HG03175 (cell line): ENCODE results near the gene ZG16.

Experiments used
- ATAC-seq: cut with Tn5 transposase; IDR thresholded peaks from one replicate; pipeline ENCODE4 v1.9.1; 2021; ENCODE audit warnings: mild to moderate bottlenecking, moderate library complexity; ENCODE audit not compliant: unreplicated experiment

Gene ZG16

DNA sequence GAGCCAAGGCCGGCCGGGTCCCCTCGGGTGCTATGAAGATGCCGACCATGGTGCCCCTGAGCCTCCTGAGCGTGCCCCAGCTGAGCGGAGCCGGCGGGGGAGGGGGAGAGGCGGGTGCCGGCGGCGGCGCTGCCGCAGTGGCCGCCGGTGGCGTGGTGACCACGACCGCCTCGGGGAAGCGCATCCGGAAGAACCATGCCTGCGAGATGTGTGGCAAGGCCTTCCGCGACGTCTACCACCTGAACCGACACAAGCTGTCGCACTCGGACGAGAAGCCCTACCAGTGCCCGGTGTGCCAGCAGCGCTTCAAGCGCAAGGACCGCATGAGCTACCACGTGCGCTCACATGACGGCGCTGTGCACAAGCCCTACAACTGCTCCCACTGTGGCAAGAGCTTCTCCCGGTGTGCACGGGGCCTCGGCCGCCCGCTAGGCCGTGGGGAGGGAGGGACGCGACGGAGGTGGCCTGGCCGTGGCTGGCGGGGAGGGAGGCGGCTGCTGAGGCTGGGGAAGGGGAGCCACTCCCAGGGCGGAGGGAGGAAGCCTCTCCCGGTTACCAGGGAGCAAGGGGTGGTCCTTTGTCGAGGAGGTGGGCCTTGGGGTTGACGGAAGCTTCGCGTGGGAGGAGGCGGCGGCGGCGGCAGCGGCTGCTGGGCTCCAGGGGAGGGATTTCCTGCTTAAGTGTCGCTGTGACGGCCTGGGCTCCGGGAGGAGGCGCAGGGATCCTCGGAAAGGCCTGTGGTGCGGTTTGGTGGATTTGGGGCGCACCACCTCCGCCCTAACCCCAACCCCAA is 29.6 kb downstream of the ZG16 start:
- ATAC-seq, result no peak

DNA sequence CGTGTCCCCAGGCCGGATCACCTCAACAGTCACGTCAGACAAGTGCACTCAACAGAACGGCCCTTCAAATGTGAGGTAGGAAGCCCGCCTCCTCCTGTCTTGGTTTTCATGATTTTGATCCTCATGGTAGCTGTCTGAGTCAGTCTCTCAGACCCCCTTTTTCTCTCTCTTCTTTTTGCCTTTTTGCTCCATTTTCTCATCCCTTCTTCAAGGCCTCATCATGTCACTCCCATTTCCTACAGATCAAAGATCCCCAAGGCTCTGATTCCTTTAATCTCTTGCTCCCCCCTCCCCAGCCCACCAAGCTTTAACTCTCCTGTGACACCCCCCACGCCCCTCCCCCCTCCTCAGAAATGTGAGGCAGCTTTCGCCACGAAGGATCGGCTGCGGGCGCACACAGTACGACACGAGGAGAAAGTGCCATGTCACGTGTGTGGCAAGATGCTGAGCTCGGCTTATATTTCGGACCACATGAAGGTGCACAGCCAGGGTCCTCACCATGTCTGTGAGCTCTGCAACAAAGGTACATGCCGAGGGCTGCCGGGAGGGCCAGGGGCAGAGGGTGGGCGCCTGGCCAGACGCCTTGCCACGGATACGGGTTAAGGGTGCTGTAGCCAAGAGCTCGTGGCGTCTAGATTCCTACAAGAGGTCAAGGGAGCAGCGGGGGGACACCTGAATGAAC is 30.3 kb downstream of the ZG16 start:
- no peak for ATAC-seq

DNA sequence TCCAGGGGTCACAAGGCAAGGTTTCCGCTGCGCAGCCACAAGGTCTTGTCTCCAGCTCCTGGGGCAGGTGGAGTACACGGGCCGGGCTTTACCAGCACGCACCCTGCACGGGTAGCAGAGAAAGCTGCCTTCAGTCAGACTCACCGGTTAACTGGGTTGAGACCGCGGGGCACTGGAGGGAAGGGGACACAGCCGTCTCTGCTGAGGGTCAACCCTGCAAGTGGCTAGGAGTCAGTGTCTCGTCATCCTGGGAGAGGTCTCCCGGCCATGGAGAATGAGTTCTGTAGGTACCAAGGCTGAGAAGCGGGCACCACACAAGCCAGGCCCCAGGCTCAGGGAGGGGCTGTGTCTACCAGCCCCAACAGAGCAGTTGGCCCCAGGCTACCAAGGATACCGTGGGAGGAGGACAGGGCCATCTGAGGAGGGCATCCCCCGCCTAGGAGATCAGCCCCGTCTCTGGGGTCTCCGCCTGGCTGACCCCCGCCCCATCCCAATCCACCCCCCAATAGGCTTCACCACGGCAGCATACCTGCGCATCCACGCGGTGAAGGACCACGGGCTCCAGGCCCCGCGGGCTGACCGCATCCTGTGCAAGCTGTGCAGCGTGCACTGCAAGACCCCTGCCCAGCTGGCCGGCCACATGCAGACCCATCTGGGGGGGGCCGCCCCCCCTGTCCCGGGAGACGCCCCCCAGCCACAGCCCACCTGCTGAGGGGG is 31.1 kb downstream of the ZG16 start:
- no peak for ATAC-seq

DNA sequence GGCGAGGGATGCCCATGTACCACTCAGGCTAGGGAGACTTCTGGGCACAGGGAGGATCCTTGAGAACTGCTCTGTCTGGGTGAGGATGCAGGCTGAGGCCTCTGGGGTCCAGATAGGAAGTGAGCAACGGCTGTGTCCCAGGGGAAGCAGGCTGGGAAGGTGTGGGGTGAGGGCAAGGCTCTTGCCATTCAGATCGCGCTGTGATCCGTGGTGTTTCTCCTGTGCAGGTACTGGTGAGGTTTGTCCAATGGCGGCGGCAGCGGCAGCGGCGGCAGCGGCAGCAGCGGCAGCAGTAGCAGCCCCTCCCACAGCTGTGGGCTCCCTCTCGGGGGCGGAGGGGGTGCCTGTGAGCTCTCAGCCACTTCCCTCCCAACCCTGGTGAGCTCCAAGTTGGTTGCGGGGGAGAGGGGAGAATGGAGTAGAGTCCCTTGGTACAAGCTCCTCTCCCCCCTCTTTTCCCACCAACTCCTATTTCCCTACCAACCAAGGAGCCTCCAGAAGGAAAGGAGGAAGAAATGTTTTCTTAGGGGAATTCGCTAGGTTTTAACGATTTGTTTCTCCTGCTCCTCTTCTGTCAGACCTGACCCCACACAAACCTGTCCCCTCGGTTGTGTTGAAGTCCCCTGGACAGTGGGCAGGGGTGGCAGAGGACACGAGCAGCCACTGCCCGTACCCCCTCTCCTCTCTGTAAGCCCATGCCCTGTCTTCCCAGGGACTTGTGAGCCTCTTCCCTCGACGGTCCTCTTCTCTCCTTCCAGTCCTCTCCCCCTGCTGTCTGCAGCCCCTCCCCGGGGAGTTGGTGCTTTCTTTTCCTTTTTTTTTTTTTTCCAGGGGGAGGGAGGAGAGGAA is 32.0 kb downstream of the ZG16 start:
- no peak for ATAC-seq

DNA sequence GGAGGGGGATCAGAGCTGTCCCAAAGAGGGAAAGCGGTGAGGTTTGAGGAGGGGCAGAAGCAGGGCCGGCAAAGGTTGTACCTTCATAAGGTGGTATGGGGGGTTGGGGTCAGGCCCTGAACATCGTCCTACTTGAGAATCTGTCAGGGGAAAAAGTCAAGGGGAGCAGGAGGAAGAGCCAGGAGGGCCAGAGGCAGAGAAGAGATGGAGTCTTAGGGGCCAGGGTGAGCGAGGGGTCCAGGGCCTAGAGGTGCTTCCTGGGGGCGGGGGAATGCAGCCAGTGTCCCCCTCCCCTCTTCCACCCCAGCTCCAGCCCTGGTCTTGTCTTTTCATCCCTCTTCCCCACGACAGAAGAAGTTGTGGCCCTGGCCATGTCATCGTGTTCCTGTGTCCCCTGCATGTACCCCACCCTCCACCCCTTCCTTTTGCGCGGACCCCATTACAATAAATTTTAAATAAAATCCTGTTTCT is 32.7 kb downstream of the ZG16 start:
- no peak for ATAC-seq

DNA sequence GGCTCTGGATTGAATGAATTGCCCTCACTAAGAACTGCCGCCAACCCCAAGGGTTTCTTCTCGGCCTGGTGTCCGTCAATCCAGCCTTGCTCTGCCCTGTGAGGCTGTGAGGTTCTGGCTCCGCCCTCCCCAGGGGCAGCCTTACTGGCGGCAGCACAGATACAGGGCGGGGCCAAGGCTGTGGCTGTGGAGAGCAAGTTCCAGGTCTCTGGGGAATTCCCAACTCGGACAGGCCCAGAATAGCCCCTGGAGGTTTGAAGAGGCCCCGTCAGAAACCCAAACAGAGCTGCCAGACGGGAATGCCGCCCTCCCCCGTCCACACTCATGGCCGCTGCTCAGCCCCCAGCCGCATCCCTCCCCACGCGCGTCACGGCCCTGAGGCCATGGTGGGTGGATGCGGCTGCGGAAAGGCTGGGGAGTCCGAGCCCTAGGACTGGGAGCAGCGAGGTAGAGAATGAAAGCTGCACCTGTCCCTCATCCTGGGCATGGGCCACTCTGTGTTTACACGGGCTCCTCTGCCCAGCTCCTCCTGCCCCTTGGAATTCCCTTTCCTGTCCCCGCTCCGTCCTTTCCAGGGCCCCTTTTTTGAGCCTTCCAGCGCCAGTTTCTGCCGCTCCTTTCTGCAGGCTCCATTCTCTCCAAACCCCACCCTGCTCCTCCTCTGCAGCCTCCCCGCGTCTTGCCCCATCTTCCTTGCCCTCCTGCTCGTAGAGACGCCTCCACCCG is 33.3 kb downstream of the ZG16 start:
- ATAC-seq, result peak; percentile 32

DNA sequence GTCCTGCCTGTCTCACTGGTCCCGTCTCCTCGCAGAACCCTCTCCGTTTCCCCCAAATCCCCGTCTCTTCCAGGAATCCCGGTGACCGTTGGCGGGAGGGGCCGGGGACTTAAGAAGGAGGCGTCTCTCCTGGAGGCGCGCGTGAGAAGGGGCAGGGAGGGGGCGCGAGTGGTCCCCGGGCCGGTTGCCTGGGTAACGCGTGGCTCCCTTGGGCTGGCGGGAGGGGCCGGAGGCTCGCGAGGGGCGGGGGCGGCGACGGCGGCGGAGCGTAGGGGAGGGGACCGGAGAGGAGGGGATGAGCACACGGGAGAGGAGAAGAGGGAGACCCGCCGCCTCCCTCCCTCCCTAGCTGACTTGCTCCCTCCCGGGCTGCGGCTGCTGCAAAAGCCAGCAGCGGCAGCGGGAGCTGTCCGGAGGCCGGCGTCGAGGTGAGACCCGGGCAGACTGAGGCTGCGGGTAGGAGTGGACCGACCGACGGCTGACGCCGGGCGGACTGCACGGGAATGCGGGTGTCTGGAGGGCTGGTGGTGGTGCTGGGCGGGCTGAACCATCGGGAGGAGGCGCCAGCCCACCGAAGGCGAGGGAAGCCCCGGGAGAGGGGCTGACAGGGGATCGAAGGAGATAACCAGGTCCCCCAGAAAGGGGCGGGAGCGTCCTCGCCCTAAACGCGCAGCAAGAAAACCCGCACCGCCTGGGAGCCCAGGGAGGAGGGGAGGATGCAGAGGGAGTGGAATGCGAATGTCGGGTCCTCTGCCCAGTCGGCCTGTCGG is 34.0 kb downstream of the ZG16 start, which contains the start of gene PRRT2:
PRRT2 (plus strand) TSS at position 298 of the 770 bp plus-strand sequence. CDS start 862 bp downstream, outside the sequence.
- ATAC-seq, result no peak

DNA sequence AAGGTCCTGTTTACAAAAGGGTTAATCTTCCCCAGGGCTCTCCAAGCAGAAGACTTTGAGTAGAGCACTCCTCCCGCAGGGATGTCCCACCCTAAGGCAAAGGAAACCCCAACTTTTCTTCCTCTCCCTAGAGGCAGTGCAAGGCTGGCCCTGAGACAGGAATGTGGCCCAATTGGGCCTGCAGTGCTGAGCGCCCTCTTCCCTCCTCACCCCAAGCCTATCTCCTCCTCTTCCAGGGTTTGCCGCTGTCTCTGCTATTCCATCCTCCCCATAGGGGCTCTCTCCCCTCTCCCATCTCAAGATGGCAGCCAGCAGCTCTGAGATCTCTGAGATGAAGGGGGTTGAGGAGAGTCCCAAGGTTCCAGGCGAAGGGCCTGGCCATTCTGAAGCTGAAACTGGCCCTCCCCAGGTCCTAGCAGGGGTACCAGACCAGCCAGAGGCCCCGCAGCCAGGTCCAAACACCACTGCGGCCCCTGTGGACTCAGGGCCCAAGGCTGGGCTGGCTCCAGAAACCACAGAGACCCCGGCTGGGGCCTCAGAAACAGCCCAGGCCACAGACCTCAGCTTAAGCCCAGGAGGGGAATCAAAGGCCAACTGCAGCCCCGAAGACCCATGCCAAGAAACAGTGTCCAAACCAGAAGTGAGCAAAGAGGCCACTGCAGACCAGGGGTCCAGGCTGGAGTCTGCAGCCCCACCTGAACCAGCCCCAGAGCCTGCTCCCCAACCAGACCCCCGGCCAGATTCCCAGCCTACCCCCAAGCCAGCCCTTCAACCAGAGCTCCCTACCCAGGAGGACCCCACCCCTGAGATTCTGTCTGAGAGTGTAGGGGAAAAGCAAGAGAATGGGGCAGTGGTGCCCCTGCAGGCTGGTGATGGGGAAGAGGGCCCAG is 34.9 kb downstream of the ZG16 start:
- no peak for ATAC-seq

DNA sequence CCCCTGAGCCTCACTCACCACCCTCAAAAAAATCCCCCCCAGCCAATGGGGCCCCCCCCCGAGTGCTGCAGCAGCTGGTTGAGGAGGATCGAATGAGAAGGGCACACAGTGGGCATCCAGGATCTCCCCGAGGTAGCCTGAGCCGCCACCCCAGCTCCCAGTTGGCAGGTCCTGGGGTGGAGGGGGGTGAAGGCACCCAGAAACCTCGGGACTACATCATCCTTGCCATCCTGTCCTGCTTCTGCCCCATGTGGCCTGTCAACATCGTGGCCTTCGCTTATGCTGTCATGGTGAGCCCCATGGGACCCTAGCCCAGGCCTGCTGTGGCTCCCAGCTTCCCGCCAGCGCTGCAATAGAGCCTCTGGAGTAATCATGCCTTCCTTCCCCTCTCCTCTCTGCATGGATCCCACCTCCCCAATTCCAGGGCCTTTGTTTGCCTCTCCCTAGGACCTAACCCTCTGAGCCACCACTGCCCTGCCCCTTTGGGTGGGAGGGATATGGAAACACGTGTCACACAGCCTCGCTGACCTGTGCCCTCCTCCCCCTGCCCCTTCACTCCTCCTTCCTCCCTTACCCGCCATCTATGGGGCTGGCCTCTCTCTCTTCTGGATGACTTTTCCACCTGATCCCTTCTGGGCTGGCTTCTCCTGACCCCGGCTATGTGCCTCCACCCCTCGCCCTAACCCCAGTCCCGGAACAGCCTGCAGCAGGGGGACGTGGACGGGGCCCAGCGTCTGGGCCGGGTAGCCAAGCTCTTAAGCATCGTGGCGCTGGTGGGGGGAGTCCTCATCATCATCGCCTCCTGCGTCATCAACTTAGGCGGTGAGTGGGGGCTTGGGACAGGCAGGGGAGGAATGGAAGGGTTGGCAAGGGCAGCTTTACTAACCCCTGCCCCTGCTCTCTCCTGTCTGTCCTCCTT is 35.8 kb downstream of the ZG16 start:
- ATAC-seq, result no peak

DNA sequence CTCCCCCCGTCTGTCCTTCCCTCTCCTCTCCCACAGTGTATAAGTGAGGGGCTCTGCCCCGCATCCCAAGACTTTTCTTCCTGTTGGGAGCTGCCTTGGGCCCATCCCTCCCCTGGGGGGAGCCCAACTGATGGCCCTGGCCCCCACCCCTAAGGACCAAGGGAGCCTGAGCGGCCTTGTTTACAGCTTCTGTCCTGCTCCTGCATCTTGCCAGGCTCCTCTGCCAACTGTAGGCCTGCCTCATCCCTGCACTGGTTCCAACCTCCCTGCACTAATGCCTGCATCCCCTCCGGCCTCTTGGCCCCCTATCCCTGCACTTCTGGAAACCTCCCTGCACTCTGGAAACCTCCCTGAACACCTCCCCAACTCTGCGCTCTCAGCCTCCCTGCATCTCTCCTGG is 36.5 kb downstream of the ZG16 start:
- ATAC-seq, result no peak

DNA sequence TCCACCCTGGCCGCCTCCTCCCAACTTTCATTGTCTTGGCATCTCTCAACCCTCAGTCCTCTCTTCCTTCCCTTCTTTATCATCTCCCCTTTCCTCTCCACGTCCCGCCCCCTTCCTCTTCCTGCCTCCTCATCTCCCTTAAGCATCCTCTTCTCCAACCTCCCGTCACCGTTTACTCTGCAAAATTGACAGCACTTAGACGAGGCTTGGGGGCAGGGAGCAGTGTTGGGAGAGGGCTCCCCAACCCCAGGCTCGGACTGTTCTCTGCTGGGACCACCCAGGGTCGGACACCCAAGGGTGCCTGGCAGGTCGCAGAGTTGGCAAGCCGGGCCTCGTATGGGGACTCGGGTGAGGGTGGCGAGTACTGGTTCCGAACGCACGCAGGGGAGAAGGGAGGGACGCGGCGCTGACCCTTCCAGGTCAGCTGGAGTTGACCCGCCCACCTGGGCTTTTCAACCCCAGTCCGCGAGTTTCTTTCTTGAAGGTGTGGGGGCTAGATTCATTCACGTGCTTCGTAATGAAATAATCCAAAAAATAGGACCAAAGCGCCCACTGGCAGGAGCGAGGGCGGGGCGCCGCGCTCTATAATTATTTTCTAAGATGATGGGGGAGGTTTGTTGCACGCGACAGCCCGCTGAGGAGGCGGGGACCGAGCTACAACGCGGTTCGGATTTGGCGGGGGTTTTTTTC is 37.1 kb downstream of the ZG16 start:
- ATAC-seq, result no peak

DNA sequence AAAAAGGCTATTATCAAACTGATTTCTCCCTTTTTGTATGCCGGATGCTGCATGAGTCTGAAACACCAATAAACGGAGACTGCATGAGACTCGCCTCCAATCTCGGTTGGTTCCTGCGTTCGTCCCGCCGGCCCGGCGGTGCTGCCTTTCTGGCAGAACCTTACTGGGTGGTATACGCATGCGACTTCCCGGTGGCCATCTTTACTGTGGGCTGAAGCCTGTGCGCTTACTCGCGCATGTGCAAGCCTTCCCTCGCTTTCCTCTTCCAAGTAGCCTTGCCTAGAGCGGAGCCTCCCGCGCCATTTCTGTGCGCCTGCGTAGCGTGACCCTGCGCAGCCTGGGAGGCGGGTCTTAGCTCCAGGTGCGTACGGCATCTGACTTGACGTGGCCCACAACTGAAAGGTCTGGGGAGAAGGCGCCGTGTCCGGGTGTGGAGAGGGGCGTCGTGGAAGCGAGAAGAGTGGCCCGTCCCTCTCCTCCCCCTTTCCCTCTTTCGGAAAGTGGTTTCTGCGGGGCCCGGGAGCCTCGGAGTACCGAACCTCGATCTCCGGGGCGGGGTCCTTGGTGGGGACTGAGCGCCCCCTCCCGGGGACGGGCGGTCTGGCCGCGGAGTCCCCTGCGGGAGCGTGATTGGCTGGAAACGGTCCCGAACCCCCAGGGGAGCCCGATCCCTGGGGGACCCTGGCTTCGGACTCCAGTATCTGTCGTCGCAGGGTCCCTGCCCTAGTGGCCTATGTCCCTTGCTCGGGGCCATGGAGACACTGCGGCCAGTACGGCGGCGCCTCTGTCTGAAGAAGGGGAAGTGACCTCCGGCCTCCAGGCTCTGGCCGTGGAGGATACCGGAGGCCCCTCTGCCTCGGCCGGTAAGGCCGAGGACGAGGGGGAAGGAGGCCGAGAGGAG is 38.0 kb downstream of the ZG16 start, which contains the start of gene PAGR1:
PAGR1 (plus strand) TSS at position 360 of the 901 bp plus-strand sequence; CDS start at position 734, 374 bp downstream.
- peak; percentile 64 for ATAC-seq

DNA sequence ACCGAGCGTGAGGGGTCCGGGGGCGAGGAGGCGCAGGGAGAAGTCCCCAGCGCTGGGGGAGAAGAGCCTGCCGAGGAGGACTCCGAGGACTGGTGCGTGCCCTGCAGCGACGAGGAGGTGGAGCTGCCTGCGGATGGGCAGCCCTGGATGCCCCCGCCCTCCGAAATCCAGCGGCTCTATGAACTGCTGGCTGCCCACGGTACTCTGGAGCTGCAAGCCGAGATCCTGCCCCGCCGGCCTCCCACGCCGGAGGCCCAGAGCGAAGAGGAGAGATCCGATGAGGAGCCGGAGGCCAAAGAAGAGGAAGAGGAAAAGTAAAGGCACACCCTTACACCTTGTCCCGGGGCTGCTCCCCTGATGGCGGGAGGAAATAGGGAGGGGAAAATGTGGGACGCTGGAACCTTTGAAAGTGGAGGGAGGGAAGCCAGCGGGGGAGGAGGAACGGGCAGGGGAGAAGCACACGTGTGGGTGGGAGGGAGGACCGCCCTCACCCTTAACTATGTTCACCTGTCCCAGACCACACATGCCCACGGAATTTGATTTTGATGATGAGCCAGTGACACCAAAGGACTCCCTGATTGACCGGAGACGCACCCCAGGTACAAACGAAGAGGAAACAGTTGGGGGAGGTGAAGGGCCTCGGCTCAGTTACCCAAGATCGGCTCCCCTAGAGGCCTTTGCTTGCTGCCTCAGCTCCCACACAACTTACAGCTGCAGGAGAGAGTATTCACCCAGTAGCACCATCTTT is 38.8 kb downstream of the ZG16 start:
- no peak for ATAC-seq

DNA sequence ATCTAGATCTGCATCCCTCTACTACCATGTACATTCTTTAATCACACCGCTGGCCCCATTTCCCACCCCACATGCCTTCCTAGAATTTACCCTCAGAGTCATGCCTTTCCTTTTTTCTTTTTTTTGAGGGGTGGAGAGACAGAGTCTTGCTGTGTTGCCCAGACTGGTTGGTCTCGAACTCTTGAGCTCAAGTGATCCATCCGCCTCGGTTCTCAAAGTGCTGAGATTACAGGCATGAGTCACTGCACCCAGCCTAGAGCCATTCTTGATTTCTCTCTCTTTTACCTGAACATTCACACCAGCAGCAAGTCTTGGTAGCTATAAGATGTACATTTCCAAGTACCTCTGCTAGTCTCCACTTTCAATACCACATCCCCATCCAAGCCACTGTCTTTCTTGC is 40.0 kb downstream of the ZG16 start:
- no peak for ATAC-seq

DNA sequence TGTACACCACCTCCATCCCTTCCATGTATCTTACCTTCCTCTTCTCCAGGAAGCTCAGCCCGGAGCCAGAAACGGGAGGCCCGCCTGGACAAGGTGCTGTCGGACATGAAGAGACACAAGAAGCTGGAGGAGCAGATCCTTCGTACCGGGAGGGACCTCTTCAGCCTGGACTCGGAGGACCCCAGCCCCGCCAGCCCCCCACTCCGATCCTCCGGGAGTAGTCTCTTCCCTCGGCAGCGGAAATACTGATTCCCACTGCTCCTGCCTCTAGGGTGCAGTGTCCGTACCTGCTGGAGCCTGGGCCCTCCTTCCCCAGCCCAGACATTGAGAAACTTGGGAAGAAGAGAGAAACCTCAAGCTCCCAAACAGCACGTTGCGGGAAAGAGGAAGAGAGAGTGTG is 41.5 kb downstream of the ZG16 start:
- ATAC-seq, result no peak
